MCF 10A (cell line): ENCODE data around the gene TOMT. TPM values are rescaled to one million over a fixed set of nuclear protein-coding genes. Genes with fewer than 3 reads are reported as not detected.
A peak's percentile ranks its signal among the peaks of the same experiment; 100 is the strongest.

ENCODE experiments used
- BruUV-seq: library from RNA; stranded (reverse); fragments of 400-500 nt; replicated peaks from 2 replicates; lab custom pipeline; 2021; lab: Mats Ljungman, UMichigan
- CTCF ChIA-PET: fragments of 300-600 bp; sonication (Branson Sonifier 250); formaldehyde crosslinking; extraction: SDS; loops from one replicate; lab custom pipeline; 2021; ENCODE audit warnings: antibody characterized with exemption, inconsistent platforms; lab: Yijun Ruan, JAX
- POLR2A ChIA-PET: fragments of 300-600, 350-650 bp; sonication (Branson Sonifier 250); formaldehyde crosslinking; extraction: SDS; loops from one replicate; lab custom pipeline; 2020; ENCODE audit warnings: antibody characterized with exemption, inconsistent platforms; lab: Yijun Ruan, JAX
- DNase-seq: peaks from one replicate; pipeline ENCODE4 v3.0.0-alpha.2; 2018; ENCODE audit not compliant: unreplicated experiment
- H3K27ac Mint-ChIP-seq: one replicate; pipeline ENCODE4 v1.8.0; 2022; ENCODE audit warnings: mild to moderate bottlenecking, low read depth, mixed read lengths; ENCODE audit not compliant: unreplicated experiment
- H3K27me3 Mint-ChIP-seq: one replicate; pipeline ENCODE4 v1.8.0; 2022; ENCODE audit warnings: mixed read lengths; ENCODE audit not compliant: insufficient read depth, unreplicated experiment
- H3K36me3 Mint-ChIP-seq: one replicate; pipeline ENCODE4 v1.8.0; 2022; ENCODE audit warnings: mild to moderate bottlenecking, moderate library complexity, mixed read lengths; ENCODE audit not compliant: insufficient read depth, unreplicated experiment
- H3K4me1 Mint-ChIP-seq: one replicate; pipeline ENCODE4 v1.8.0; 2022; ENCODE audit warnings: mixed read lengths; ENCODE audit not compliant: insufficient read depth, unreplicated experiment
- H3K4me3 Mint-ChIP-seq: one replicate; pipeline ENCODE4 v1.8.0; 2022; ENCODE audit warnings: mild to moderate bottlenecking, moderate library complexity, mixed read lengths; ENCODE audit not compliant: unreplicated experiment
- H3K9me3 Mint-ChIP-seq: one replicate; pipeline ENCODE4 v1.8.0; 2022; ENCODE audit warnings: mixed read lengths; ENCODE audit not compliant: unreplicated experiment
- intact Hi-C: fragments of 100-400 bp; cut with micrococcal nuclease; formaldehyde crosslinking; loops from 2 replicates; pipeline ENCODE4 v1.14.1; 2022
- total RNA-seq: library from RNA; stranded (reverse); gene quantifications from 2 replicates; pipeline ENCODE4 v1.2.3, GENCODE V29; 2022
- TF ChIP-seq, protein P1 (sequence below): fragments of 200-600 bp; IDR thresholded peaks from one replicate; pipeline ENCODE4 v1.8.0; 2022; ENCODE audit warnings: antibody characterized with exemption, mild to moderate bottlenecking; ENCODE audit not compliant: unreplicated experiment

Gene TOMT
- total RNA-seq, 1 experiment from 2014 or later, result not detected

DNA sequence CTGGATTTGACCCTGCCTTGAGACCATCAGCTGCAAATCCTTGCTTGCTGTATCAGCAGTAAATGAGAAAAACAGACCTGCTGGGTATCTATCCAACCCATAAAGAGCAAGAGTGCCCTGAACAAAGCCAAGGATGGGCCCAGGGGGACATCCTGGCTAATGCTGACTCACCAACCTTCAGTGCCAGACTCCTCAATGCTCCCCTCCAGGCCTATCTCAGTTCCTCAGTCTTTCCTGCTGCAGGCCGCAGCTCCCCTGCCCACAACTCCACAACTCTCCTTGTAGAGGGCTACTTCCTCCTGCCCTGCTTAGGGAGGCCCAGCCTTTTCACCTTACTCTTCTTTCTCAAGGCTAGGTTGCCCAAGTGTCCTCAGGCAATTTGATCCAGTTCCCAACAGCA is 5.3 kb upstream of the TOMT start:
- intact Hi-C loops, result no loop called here
- POLR2A ChIA-PET, result interaction anchor here (0.9 to 6.7 kb wide), 10 partner anchors 8 to 122 kb away, joined by 3 to 73 read pairs (median 12); partner anchors contain the start of gene ANAPC15

DNA sequence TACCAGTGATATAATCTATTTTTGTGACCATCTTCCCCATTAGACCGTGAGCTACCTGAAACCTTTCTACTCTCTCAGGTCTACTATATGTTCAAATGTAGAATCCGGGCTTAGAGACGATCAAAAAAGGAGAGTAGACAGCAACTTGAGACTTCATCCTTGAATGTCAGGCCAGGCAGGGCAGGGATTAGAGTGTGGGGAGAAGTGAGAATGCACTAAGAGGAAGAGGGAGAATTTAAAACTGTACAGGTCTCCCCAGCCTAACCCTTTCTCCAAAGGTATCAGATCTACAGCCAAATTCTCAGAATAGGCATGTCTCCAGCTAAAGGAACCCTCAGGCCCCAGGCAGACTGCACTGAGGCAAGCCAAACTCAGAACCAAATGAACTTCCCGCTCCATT is 3.6 kb upstream of the TOMT start:
- TF ChIP-seq, protein P1, sequence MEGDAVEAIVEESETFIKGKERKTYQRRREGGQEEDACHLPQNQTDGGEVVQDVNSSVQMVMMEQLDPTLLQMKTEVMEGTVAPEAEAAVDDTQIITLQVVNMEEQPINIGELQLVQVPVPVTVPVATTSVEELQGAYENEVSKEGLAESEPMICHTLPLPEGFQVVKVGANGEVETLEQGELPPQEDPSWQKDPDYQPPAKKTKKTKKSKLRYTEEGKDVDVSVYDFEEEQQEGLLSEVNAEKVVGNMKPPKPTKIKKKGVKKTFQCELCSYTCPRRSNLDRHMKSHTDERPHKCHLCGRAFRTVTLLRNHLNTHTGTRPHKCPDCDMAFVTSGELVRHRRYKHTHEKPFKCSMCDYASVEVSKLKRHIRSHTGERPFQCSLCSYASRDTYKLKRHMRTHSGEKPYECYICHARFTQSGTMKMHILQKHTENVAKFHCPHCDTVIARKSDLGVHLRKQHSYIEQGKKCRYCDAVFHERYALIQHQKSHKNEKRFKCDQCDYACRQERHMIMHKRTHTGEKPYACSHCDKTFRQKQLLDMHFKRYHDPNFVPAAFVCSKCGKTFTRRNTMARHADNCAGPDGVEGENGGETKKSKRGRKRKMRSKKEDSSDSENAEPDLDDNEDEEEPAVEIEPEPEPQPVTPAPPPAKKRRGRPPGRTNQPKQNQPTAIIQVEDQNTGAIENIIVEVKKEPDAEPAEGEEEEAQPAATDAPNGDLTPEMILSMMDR, result no peak
- intact Hi-C loops, result loop anchor here (2.0 kb wide), 1 partner anchor 123 kb away; the partner anchor contains the start of gene INPPL1
- CTCF ChIA-PET, result interaction anchor here (0.8 to 6.3 kb wide), 9 partner anchors 9 to 344 kb away, joined by 3 to 47 read pairs (median 8); no protein-coding TSS in a partner anchor
- Mint-ChIP-seq H3K9me3 (no peaks in the 10 kb centered on the region), H3K4me3 (peak overlapping the region; percentile 100), H3K4me1 (peaks cover 43% of the 10 kb centered on the region), H3K27me3 (no peaks in the 10 kb centered on the region), H3K27ac (peak overlapping the region; percentile 100), H3K36me3 (peaks cover 57% of the 10 kb centered on the region)
- no peak for DNase-seq
- no TSS peak for BruUV-seq
- POLR2A ChIA-PET, result interaction anchor here (0.7 to 6.7 kb wide), 25 partner anchors 10 to 329 kb away, joined by 3 to 73 read pairs (median 5); partner anchors contain the start of genes ANAPC15, INPPL1 and RNF121

More for the DNA sequence above, 5.3 kb upstream of the TOMT start:
- Mint-ChIP-seq H3K36me3 (peaks cover 67% of the 10 kb centered on the region), H3K4me3 (no peak overlapping the region), H3K27me3 (no peaks in the 10 kb centered on the region), H3K9me3 (no peaks in the 10 kb centered on the region), H3K4me1 (peaks cover 43% of the 10 kb centered on the region), H3K27ac (peak overlapping the region; percentile 100)
- BruUV-seq, result no TSS peak
- no peak for DNase-seq
- CTCF ChIA-PET, result interaction anchor here (0.6 to 6.3 kb wide), 8 partner anchors 10 to 314 kb away, joined by 3 to 47 read pairs (median 16); no protein-coding TSS in a partner anchor
- TF ChIP-seq, protein P1, result no peak

DNA sequence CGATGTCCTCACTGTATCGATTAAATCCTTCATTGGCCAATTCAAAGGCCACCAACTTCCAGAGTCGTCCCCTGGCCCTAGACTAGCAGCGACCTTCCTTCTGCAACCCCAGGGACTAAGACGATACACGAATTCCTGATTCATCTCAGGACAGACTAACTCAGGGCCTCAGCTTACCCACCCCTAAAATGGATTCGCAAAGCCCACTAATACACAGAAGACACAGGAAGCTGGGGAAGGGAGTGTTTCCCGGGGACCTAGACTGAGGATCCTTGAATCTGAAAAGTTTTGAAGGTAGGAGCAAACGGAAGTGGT is 3.1 kb upstream of the TOMT start:
- BruUV-seq, result no TSS peak
- intact Hi-C loops, result loop anchor here (2.0 kb wide), 1 partner anchor 122 kb away; the partner anchor contains the start of gene INPPL1
- H3K4me1 Mint-ChIP-seq, result peaks cover 43% of the 10 kb centered on the region

More for the DNA sequence above, 3.1 kb upstream of the TOMT start:
- Mint-ChIP-seq H3K27me3 (no peaks in the 10 kb centered on the region), H3K4me3 (peak overlapping the region; percentile 100), H3K9me3 (no peaks in the 10 kb centered on the region), H3K36me3 (peaks cover 55% of the 10 kb centered on the region), H3K27ac (peak overlapping the region; percentile 100)
- TF ChIP-seq, protein P1, result no peak
- DNase-seq, result no peak
- ChIA-PET CTCF (interaction anchor here (0.8 to 6.3 kb wide), 8 partner anchors 8 to 343 kb away, joined by 3 to 47 read pairs (median 6); no protein-coding TSS in a partner anchor), POLR2A (interaction anchor here (0.7 to 6.7 kb wide), 23 partner anchors 10 to 328 kb away, joined by 3 to 73 read pairs (median 5); partner anchors contain the start of genes ANAPC15 and RNF121)
